Naive B cell (primary cell): ENCODE data around the gene KIF27. TPM values are rescaled to one million over a fixed set of nuclear protein-coding genes. Genes with fewer than 3 reads are reported as not detected.
A peak's percentile ranks its signal among the peaks of the same experiment; 100 is the strongest.
"Not testable (repeated sequence)": the region's sequence is repeated elsewhere in the genome, so short reads cannot be mapped to it uniquely, and the experiment has no call there.

Source experiments
- ATAC-seq, 2 donors: fragments of 150-1000 bp; cut with Tn5 transposase; 2 replicates each; pipeline ENCODE4 v1.10.0; 2021; ENCODE audit warnings: low read depth in 2 of 2, mild to moderate bottlenecking in 2 of 2, moderate library complexity in 2 of 2
- DNase-seq: peaks from one replicate; pipeline ENCODE4 v3.0.0; 2022
- H3K27ac Mint-ChIP-seq, 6 donors: one replicate each; pipeline ENCODE4 v1.8.0; 2020 to 2022; ENCODE audit warnings: mild to moderate bottlenecking in 6 of 6, mixed read lengths in 6 of 6, moderate library complexity in 5 of 6, inconsistent platforms in 2 of 6
- H3K27me3 Mint-ChIP-seq, 3 donors: one replicate each; pipeline ENCODE4 v1.8.0; 2021 to 2022; ENCODE audit warnings: mixed read lengths in 3 of 3, mild to moderate bottlenecking in 1 of 3
- H3K36me3 Mint-ChIP-seq, 2 donors: one replicate each; pipeline ENCODE4 v1.8.0; 2020 to 2022; ENCODE audit warnings: mixed read lengths in 2 of 2, inconsistent platforms in 1 of 2, mild to moderate bottlenecking in 1 of 2
- H3K4me1 Mint-ChIP-seq, 3 donors: one replicate each; pipeline ENCODE4 v1.8.0; 2020 to 2022; ENCODE audit warnings: mixed read lengths in 3 of 3, inconsistent platforms in 1 of 3, mild to moderate bottlenecking in 1 of 3, moderate library complexity in 1 of 3
- H3K4me3 Mint-ChIP-seq, 8 donors: one replicate each; pipeline ENCODE4 v1.8.0; 2020 to 2022; ENCODE audit warnings: mild to moderate bottlenecking in 8 of 8, mixed read lengths in 8 of 8, moderate library complexity in 8 of 8, inconsistent platforms in 2 of 8
- H3K9me3 Mint-ChIP-seq, 7 donors: one replicate each; pipeline ENCODE4 v1.8.0; 2020 to 2022; ENCODE audit warnings: mixed read lengths in 7 of 7, mild to moderate bottlenecking in 5 of 7, inconsistent platforms in 2 of 7, moderate library complexity in 1 of 7
- polyA plus RNA-seq, 6 donors: library from polyadenylated mRNA; unstranded; fragments of 300-500 nt; fragmentation: Illumina TruSeq; gene quantifications; one replicate each; pipeline ENCODE4 v1.2.3, GENCODE V29; 2021; ENCODE audit warnings: low read depth in 6 of 6

The KIF27 gene
- polyA plus RNA-seq, 6 donors from 2014 or later, result 2.0 to 4.8 (median 3.5) TPM

DNA sequence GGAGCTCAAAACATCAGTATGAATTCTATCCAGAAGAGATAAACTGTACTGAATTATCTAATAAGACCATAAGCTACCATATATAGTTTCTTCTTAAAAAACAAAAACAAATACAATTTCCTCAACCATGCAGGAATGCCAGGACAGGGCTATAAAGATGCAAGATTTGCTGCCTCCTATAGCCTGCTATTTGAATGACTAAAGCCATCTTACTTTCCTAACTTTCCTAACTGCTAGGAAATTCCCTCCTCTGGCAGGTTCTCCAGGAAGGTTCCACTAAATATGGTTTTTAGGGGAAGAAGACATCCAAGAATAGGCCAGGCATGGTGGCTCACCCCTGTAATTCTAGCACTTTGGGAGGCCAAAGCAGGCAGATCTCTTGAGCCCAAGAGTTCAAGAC, 15.1 kb downstream of the KIF27 start:
- no peak for ATAC-seq
- no peak overlapping the region for H3K4me3 Mint-ChIP-seq
- H3K4me1 Mint-ChIP-seq, result no peaks in the 10 kb centered on the region
- H3K36me3 Mint-ChIP-seq, result peaks cover 0 to 5% of the 10 kb centered on the region in 2 donors
- DNase-seq, result no peak
- H3K9me3 Mint-ChIP-seq, result no peaks in the 10 kb centered on the region
- no peak overlapping the region for H3K27ac Mint-ChIP-seq
- H3K27me3 Mint-ChIP-seq, result no peaks in the 10 kb centered on the region

- H3K27ac Mint-ChIP-seq, H3K36me3 Mint-ChIP-seq, DNase-seq, H3K4me3 Mint-ChIP-seq, ATAC-seq, H3K9me3 Mint-ChIP-seq, H3K27me3 Mint-ChIP-seq, H3K4me1 Mint-ChIP-seq: not testable (repeated sequence)
Measured at GRCh38 chr9:83900615-83901014, 20.6 kb downstream of the KIF27 start.

DNA sequence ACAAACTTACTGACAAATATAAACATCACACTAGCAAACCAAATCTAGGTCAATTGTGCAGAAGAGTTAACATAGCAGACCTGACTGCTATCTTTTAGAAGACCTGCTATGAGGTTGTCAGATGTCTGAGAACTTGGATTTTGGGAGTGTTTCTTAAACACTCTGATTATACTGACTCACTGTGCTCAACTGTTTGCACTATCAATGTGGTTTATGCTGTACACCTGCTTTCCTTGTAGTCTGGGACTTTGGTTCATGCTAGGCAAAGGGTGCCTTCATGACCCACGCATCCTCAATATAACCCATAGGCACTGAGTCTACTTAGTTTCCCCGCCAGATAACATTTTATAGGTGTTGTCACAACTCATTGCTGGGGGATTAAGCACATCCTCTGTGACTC, 26.9 kb downstream of the KIF27 start:
- not testable (repeated sequence) for H3K9me3 Mint-ChIP-seq, ATAC-seq, H3K27ac Mint-ChIP-seq, H3K4me3 Mint-ChIP-seq, H3K4me1 Mint-ChIP-seq, H3K36me3 Mint-ChIP-seq, H3K27me3 Mint-ChIP-seq, DNase-seq

DNA sequence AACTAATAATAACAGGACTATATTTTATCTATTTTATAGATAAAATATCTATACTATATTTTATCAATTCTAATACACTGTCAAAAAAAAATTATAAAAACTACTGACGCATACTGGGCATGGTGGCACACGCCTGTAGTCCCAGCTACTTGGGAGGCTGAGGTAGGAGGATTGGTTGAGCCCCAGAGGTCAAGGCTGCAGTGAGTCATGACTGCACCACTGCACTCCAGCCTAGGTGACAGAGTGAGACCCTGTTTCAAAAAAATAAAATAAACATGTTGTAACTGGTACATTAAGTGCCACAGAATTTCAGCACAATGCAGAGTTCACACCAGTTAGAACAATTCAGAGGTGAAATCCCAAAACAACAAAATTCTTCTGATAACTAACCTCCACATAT, 34.7 kb downstream of the KIF27 start:
- not testable (repeated sequence) for H3K9me3 Mint-ChIP-seq, H3K4me1 Mint-ChIP-seq, DNase-seq, H3K4me3 Mint-ChIP-seq, H3K27me3 Mint-ChIP-seq, ATAC-seq, H3K27ac Mint-ChIP-seq, H3K36me3 Mint-ChIP-seq

GRCh38 chr9:83885559-83886240, 35.5 kb downstream of the KIF27 start:
- H3K9me3 Mint-ChIP-seq, H3K4me3 Mint-ChIP-seq, H3K4me1 Mint-ChIP-seq, DNase-seq, H3K36me3 Mint-ChIP-seq, ATAC-seq, H3K27me3 Mint-ChIP-seq, H3K27ac Mint-ChIP-seq: not testable (repeated sequence)

DNA sequence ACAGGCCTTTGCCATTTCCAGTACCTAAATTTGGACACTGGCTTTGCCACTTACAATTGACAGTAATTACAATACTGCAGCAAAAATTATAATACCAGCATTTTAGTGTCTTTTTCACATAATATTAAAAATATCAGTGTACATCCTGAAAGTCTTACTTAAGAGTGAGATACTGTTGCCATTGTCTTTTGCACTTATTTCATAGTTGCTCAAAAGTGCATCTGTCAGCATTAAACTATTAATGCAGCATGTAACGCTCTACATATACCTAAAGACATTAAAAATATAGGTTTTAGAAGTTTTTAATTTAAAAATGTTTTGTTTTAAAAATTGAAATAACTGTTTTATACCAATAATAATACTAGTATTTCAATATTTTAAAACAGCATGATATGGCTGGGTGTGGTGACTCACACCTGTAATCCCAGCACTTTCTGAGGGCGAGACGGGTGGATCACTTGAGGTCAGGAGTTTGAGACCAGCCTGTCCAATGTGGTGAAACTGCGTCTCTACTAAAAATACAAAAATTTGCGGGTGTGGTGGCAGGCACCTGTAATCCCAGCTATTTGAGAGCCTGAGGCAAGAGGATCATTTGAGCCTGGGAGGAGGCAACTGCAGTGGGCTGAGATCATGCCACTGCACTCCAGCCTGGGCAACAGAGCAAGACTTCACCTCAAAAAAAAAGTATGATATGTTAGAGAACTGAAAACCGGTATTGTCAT, 39.4 kb downstream of the KIF27 start:
- not testable (repeated sequence) for H3K4me1 Mint-ChIP-seq, H3K4me3 Mint-ChIP-seq, H3K27me3 Mint-ChIP-seq

DNA sequence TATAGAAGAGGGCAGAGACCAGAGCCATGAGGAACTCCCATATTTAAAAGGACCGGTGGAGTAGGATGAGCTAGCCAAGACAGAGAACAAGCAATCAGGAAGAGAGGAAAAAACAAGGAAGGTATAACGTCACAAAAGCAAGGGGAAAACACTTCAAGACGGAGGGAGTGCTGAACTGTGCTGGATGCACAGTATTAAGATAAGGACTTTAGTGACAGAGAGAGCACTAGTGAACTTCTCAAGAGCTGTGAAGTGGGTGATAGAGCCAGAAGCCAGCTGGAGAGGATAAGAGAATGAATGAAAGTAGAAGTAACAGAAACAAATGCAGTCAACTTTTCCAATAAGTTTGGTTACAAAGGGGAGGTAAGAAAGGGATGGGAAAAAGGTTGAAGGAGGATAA, 45.7 kb downstream of the KIF27 start:
- DNase-seq, H3K27ac Mint-ChIP-seq, ATAC-seq, H3K27me3 Mint-ChIP-seq, H3K4me1 Mint-ChIP-seq, H3K4me3 Mint-ChIP-seq, H3K9me3 Mint-ChIP-seq: not testable (repeated sequence)
- H3K36me3 Mint-ChIP-seq, result peaks cover 10 to 14% of the 10 kb centered on the region in 2 donors

More for the DNA sequence above, 39.4 kb downstream of the KIF27 start:
- not testable (repeated sequence) for ATAC-seq, H3K27ac Mint-ChIP-seq, H3K36me3 Mint-ChIP-seq, DNase-seq, H3K9me3 Mint-ChIP-seq

DNA sequence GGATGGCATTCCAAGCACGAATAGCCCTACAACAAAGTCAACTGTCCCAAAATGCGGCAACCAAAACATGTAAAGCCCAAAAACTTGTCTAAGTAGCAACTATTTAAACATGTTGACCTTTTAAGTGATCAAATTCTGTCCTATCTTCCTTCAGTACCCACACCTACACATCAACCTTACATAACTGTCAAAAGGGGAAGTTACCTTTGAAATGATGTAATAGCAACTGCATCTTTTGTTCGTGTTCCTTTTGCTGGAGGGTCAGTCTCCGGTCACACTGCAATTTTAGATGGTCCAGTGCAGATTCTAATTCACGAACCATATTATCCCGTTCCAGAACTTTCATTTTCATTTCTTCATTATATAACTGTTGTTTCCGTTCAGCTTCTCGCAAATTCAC, 71.3 kb downstream of the KIF27 start:
- H3K27me3 Mint-ChIP-seq, H3K4me3 Mint-ChIP-seq, H3K9me3 Mint-ChIP-seq, H3K4me1 Mint-ChIP-seq: not testable (repeated sequence)
- ATAC-seq, result peak; percentile 80 to 93
- H3K27ac Mint-ChIP-seq, result peak overlapping the region in 2 of 6 donors; percentile 12 to 15
- peaks cover 8 to 11% of the 10 kb centered on the region in 2 donors for H3K36me3 Mint-ChIP-seq
- DNase-seq, result peak; percentile 27

GRCh38 chr9:83837070-83837643, 84.1 kb downstream of the KIF27 start:
- not testable (repeated sequence) for ATAC-seq, H3K27me3 Mint-ChIP-seq, H3K27ac Mint-ChIP-seq, H3K9me3 Mint-ChIP-seq, H3K4me1 Mint-ChIP-seq, DNase-seq, H3K4me3 Mint-ChIP-seq, H3K36me3 Mint-ChIP-seq

DNA sequence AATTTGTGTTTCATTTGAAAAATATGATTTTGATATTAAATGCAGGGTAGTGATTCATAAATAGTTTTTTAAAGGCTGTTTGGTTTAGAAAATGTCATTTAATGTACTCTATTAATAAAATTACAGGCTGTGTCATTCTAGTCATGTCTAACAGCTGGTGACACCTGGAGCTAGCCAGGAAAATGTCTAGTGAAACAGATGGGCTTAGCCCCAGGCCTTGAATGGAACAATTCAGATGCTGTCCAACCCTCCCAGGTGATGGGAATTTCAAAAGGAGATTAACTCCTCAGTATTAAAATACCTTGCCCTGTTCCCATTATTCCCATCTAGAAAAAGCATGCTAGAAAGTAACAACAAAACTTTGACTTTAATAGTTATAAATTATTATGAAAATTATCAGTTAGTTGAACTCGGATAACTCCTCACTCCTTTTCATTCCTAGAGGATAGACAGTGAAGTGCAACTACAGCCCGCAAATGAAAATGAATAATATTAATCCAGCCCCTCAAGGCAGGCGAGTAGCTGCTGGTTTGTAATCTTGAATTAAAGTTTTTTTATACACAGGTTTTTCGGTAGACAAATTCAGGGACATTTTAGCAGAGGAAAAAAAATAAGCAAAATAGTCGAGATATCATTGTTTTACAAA, 90.7 kb downstream of the KIF27 start:
- not testable (repeated sequence) for H3K27me3 Mint-ChIP-seq, H3K4me3 Mint-ChIP-seq, DNase-seq, H3K9me3 Mint-ChIP-seq, H3K36me3 Mint-ChIP-seq, H3K27ac Mint-ChIP-seq, ATAC-seq, H3K4me1 Mint-ChIP-seq

GRCh38 chr9:83824986-83825623, 96.1 kb downstream of the KIF27 start:
- not testable (repeated sequence) for H3K27ac Mint-ChIP-seq, H3K9me3 Mint-ChIP-seq, H3K36me3 Mint-ChIP-seq, H3K4me3 Mint-ChIP-seq, ATAC-seq, DNase-seq, H3K4me1 Mint-ChIP-seq, H3K27me3 Mint-ChIP-seq

- H3K9me3 Mint-ChIP-seq, H3K36me3 Mint-ChIP-seq, H3K27me3 Mint-ChIP-seq: not testable (repeated sequence)
- DNase-seq, result peak; percentile 85
- Mint-ChIP-seq H3K27ac (peak within 1 kb of the TSS; percentile 28 to 92 (median 88)), H3K4me3 (peak within 1 kb of the TSS; percentile 85 to 93 (median 88)), H3K4me1 (peaks cover 6 to 12% (median 8%) of the 10 kb centered on the region in 3 donors)
- peak; percentile 83 for ATAC-seq
Measured at GRCh38 chr9:83817356-83818278, 103.6 kb downstream of the KIF27 start, which contains the start of gene GKAP1. TSS of gene GKAP1 (minus strand) at chr9:83817769. CDS start at chr9:83806517, 11,252 bp downstream.
